ENCODE measurements around the gene FAM117B.

Gene FAM117B

DNA sequence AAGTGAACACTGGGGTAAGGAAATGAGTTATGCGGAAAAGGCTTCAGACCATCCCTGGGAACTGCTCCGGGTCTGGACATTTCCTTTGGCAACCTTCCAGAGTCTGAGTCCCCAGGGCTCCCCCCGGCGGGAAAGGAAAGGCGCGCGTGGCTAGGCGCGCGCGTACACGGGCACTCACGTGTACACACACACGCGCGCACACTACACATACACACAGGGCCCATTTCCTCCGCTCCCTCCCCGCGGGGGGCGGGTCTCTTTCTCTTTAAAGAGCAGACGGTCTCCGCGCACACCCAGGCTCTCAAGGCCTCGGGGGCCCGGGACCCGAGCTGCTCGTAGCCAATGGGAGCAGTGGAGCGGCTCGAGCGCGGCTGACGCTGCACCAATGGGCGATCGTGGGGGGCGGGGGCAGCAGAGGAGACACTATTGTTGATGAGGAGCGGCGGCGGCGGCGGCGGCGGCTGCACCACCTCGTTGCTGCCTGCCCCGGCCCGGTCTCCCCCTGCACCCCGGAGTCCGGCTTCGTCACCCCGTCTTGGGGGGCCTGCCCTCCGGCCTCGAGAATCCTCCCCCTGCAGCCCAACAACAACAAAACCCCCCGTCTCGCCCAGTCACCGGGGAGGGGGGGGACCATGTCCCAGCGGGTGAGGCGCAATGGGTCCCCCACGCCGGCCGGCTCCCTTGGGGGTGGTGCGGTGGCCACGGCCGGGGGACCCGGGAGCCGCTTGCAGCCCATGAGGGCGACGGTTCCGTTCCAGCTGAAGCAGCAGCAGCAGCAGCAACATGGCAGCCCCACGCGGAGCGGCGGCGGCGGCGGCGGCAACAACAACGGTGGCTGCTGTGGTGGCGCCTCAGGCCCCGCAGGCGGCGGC lies at the start of gene FAM117B:
Gene FAM117B (plus strand): TSS at position 414 of the 872 bp plus-strand sequence. CDS start 219 bp downstream, at position 633.
- peak; percentile 83 for DNase-seq

- peak; percentile 73 for DNase-seq
Observed at GRCh38 chr2:202588647-202589581, 45.9 kb upstream of the FAM117B start.

DNA sequence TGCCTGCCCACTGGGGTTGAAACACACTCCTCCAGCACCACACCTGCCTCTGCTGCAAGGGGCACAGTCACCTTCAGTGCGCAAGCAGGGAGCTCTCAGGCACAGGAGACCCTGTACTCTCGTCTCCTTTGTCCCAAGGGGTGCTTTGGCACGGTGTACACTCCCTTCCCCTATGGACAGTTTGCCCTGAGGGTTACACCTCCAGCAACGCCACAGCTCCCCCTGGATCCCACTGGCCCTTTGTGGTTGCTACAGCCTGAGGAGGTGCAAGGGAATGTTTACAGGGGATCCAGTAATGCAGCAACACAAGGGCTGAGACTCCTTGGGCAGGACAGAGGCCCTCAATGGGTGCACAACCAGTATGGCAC lies 45.2 kb upstream of the FAM117B start:
- no peak for DNase-seq

DNA sequence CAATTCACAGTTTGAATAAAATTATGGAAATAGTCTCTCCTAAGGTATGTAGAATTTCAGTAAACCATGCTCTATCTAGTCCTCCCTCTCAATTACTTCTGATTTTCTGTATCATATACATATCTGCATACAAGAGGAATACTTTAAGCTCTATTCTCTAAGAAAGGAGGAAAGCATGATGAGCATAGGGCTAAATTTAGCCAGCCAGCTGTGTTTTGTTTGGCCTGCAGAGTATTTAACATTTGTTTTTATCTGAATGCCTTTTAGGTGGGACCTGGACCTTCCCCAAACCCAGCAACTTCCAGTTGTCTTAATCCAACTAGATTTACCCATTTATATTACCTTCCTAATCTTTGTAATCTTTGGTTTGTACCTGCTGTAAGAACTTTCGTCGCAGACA lies 42.2 kb upstream of the FAM117B start:
- no peak for DNase-seq

- no peak for DNase-seq
Observed at GRCh38 chr2:202599105-202599504, 35.7 kb upstream of the FAM117B start.

DNA sequence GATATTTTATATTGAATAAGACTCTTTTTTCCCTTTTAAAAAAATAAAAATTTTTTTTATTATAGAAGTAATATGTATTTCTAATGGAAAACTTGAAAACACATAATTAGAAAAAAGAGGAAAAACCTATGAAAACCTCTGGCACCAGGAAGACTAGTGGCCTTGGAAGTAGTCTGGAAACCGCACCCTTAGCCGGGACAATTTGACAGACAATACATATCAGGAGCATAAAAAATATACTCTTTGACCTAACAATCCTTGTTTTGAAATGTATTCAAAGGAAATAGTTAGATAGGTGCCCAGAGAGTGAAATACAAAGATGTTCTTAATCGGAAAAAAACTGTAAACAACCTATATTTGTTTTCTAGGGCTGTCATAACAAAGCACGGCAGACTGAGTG lies 34.9 kb upstream of the FAM117B start:
- DNase-seq: no peak

- no peak for DNase-seq
Observed at GRCh38 chr2:202604699-202605098, 30.1 kb upstream of the FAM117B start.

DNA sequence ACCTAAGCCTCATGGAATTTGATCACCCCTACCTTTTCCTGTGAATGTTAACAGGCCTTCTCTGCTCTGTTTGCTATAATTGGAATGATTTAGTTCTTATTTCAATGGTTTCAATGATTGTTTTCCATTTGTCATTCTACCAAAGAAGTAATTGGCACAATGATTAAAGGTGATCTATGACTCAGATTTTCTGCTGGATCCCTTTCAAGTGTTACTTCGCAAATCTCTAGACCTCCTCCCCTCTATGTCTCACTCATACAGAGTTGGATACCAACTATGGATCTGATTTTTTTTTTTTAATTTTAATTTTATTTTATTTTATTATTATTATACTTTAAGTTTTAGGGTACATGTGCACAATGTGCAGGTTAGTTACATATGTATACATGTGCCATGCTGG lies 29.6 kb upstream of the FAM117B start:
- DNase-seq: no peak

DNA sequence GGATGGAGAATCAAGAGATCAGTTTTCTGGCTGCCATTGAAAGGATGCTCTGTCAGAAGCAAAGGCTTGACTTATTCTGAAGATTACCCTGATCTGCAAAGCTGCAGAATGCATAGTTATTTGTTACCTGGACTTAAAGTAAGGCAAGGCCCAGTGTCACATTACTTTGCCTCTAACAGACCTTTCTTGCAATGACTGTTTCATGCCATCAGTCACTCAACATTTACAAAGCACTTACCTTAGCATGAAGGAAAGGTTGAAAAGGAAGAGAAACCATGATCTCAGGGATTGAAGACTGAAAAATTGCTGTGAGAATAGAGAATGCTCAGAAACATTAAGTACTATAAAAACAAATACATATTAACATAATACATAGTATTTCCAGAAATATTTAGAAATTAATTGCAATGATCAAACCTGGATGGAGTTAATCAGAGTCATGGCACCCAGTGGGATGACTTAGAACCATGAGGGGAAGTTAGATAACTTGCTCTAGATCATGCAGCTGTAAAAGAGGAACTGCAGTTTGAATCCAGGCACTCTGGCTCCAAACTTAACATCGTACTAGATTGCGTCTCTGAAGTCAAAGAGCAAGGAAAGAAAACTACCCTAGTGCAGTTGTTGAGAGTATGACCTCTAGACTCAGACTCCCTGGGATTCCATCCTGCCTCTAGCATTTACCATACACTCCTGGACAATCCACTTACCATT lies 26.5 kb upstream of the FAM117B start:
- DNase-seq: no peak

DNA sequence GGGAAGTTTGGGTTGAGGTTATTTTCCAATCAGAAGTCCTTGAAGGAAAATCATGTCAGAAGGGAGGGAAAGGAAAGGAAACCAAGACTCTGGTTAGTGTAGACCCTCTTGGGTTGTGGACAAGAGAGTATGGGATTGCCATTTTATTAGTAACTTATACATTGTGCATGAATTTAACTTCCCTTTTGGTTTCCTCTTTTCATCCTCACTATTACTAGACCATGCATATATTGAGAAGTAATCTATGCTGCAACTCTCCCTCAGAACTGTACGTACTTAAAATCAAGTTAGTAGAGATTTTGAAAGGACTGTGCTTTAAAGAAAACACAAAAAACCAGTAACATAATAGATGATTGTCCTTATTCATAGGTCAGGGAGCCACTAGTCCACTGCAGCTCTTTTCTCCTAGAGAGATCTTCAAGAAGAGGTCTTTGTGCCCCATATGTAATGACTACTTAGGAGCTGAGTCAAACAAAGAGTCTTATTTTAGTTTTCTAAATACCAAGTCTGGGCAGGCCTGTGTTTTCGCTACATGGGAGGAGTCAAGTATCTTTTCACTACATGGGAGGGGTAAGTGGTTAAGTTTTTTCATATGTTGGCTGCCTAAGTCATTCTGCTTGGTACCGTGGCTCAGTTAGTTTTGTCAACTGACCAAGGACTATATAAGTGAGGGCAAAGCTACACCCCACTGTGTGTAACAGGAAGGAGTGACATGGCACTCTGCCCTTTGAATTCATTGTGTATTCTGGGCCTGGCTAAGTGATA lies 25.2 kb upstream of the FAM117B start:
- DNase-seq: no peak

DNA sequence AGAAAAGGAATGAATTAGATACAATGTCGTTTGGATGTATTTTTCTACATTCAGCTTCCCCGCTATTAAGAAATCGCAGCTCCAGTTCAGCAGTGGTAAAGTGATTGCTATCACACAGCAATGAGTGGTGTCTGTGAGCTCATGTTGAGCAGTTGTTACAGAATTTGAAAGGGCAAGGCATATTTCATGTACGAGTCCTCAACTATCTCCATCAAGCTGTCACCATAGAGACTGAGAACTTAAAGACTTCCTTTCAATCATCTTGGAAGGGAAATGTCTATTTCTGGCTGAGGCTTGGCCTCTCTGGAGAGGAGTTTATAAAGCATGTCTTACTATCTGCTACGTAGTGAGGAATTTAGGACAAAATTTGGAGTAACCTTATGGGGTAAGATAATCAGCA lies 24.4 kb upstream of the FAM117B start:
- no peak for DNase-seq

DNA sequence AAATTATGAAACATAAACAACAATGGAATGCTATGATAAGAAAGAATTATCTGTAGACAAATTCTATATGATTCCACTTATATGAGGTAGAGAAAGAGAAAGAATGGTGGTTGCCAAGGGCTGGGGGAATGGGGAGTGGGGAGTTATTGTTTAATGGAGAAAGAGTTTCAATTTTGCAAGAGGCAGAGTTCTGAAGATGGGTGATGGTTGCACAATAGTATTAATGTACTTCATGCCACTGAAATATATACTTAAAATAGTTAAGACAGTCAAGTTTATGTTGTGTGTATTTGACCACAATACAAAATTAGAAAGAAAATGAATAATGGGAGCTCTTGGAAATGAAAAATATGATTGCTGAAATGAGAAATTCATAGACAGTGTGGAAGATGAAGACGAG lies 22.6 kb upstream of the FAM117B start:
- no peak for DNase-seq

DNA sequence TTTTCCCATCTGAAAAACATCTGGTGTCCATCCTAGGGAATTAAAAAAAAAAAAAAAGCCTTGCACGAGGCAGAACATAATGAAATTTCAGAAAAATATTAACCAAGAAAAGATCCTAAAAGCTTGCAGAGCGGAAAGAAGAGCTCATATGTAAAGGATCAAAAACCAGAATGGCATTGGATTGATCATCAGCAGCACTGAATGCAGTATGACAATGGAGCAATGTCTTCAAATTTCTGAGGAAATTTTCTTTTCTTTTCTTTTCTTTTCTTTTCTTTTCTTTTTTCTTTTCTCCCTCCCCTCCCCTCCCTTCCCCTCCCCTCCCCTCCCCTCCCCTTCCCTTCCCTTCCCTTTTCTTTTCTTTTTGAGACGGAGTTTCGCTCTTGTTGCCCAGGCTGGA lies 21.3 kb upstream of the FAM117B start:
- no peak for DNase-seq

DNA sequence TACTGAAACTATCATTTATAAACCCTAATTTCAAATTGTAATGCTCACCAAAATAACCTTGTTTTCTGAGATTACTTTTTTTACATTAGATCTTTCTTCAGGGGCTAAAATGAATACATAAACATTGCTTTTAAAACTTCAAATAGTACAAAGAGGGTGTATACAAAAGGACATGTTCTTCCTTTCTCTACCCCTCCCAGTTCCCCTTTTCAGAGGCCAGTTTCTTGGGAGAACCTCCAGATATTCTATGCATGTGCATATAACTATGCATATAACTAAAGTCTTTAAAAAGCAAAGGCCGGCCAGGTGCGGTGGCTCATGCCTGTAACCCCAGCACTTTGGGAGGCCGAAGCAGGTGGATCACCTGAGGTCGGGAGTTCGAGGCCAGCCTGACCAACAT lies 10.6 kb upstream of the FAM117B start:
- DNase-seq: no peak

- DNase-seq: no peak
Observed at GRCh38 chr2:202627042-202627441, 7.7 kb upstream of the FAM117B start.

GRCh38 chr2:202628646-202629198 lies 6.0 kb upstream of the FAM117B start:
- no peak for DNase-seq

GRCh38 chr2:202632682-202633290 lies 2.0 kb upstream of the FAM117B start:
- DNase-seq: no peak

DNA sequence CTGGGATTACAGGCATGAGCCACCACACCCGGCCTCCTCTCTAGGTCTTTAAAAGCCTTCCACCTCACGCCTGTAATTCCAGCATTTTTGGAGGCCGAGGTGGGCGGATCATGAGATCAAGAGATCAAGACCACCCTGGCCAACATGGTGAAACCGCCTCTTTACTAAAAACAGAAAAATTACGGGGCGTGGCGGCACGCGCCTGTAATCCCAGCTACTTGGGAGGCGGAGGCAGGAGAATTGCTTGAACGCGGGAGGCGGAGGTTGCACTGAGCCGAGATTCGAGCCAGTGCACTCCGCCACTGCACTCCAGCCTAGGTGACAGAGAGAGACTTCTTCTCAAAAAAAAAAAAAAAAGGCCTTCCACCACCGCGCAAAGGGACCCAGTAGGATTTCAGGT lies 1.3 kb upstream of the FAM117B start:
- DNase-seq: no peak

GRCh38 chr2:202635428-202636212 lies 851 bp downstream of the FAM117B start:
- DNase-seq: no peak

GRCh38 chr2:202636213-202636513 lies 1.4 kb downstream of the FAM117B start:
- no peak for DNase-seq

- DNase-seq: no peak
Observed at GRCh38 chr2:202638721-202639120, 4.0 kb downstream of the FAM117B start.

All from SHP77 treated with DMSO at 0.1 percent for 48 hours (cell line).